ENCODE results near the gene NUCB2.

- no peak for TF ChIP-seq REST (IDR thresholded peaks at IDR 0.05; ENCODE audit: low read depth)
- TF ChIP-seq YY1 (IDR thresholded peaks at IDR 0.05; ENCODE audit: low read depth), result no peak
- TF ChIP-seq EP300 (IDR thresholded peaks at IDR 0.05; ENCODE audit: borderline replicate concordance), result no peak
- TF ChIP-seq CEBPB (IDR thresholded peaks at IDR 0.05), result no peak
- no peak for TF ChIP-seq MAX (IDR thresholded peaks at IDR 0.05)
- TF ChIP-seq NFIC (IDR thresholded peaks at IDR 0.05), result no peak
- no peak for TF ChIP-seq RAD21 (IDR thresholded peaks at IDR 0.05; ENCODE audit: low read depth)
- TF ChIP-seq ZBTB7A (IDR thresholded peaks at IDR 0.05; ENCODE audit: low read depth), result no peak
- no peak for TF ChIP-seq FOXM1 (IDR thresholded peaks at IDR 0.05; ENCODE audit: borderline replicate concordance, low read depth)
- no peak for TF ChIP-seq TCF12 (IDR thresholded peaks at IDR 0.05; ENCODE audit: low read depth)
Observed at GRCh38 chr11:17333799-17334586, 57.5 kb downstream of the NUCB2 start.
